ENCODE measurements around the gene RCOR3.
A peak's percentile ranks its signal among the peaks of the same experiment; 100 is the strongest.

Gene RCOR3

DNA sequence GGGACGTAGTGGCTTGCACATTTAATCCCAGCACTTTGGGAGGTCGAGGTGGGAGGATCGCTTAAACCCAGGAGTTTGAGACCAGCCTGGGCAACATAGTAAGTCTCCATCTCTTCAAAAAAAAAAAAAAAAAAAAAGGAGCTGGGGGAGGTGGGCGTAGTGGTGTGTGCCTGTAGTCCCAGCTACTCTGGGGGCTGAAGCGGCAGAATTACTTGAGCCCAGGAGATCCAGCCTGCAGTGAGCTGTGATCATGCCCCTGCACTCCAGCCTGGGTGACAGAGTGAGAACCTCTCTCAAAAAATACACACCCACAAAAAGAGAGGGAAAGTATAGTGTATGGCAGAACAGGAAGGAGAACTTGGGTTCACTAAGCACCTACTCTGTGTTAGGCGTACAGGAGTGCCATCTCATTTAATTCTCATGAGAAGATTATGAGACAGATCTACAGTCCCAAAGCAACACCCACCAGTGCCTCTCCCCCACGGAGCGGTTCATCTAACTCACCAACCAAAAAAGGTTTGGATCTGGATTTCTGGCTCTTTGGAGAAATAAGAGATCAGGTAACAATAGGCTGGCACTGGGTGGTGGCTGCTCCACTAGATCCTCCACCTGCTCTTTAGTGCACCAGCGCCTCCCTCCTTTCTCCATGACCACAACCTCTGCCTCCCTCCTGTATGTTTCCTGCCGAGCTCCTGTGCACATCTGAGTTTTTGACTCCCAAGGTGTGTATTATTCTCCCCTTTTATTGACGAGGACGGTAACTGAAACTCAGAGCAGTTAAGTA is 66.0 kb downstream of the RCOR3 start:
- DNase-seq (ENCODE audit: low spot score), result no peak

DNA sequence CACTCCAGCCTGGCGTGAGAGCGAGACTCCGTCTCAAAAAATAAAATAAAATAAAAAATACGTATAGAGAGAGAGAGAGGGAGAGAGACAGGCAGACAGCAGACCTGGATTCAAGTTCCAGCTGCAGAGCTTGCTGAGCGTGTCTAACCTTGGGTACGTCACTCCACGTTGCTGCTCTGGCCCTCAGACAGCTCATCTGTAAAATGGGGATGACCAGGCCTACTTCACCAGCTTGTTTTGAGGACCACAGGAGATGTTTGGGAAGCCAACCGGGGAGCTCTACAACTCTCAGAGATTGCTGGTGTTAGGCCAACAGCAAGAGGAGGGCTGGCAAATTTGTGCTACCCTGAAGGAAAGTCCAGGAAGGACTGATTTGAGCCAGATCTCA is 67.0 kb downstream of the RCOR3 start:
- DNase-seq (ENCODE audit: low spot score), result no peak

DNA sequence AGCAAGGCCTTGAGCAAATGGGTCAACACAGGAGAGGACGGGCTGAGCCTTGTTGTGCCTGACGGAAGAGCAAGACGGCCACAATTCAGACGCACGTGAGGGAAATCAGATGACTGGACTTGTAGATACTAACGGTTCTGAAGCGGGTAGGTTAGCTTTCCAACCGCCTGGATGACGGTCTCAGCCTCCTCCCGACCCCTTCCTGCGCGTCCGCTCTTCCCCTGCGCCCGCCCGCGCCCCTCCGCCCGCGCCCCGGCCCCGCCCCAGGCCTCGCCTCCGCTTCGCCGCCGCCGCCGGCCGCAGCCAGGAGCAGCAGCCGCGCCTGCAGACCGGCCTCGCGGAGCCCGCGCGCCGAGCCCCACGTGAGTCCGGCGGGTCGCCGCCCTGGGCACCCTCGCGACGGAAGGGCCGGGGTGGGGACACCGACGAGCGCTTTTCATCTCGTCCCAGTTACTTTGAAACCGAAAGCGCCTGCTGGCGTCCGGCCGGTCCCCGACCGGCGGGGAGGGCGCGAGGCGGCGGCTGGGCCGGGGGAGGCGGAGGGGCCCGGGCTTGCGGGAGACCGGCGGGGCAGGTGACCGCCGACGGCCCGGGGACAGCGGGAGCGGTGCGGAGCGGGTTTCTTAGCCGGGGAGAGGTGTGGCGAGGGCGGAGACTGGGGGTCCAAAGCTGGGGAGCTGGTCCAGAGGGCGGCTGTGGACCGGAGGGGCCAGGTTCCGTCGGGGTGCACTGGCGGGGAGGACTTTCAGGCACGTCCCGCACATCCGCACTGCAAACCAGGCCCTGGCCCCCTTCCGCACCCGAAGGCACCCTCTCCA is 67.6 kb downstream of the RCOR3 start, which contains the start of gene TRAF5:
TSS of gene TRAF5 (plus strand) at position 306 of the 818 bp plus-strand sequence. CDS start 26,407 bp downstream, outside the sequence.
- DNase-seq (ENCODE audit: low spot score), result peak; percentile 36

DNA sequence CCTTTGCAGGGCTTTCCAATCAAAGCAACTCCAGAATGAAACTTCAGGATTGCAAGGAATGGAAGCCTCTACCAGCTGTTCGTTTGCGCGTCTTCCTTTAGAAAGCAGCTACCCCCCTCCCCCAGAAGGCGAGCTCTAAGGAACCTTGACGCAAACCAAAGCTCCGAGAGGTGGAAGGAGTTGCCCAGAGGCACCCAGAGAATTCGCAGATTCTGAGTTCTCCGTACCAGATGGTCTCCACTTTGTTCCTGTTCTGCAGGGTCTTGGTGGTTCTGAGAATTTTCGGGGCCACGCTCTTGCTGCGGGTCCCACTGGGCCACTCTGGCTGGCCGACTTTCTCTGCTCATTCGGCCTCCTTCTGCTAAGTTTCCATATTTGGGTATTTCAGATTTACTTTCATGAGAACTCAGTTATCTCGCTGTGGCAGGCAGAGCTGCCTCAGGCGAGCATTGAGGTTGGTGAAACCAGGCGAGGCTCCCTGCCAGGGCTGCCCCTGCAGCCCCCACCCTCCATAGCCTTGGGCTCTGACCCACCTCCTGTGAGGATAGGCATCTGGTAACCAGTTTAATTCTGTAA is 68.3 kb downstream of the RCOR3 start:
- DNase-seq (ENCODE audit: low spot score), result peak; percentile 16

DNA sequence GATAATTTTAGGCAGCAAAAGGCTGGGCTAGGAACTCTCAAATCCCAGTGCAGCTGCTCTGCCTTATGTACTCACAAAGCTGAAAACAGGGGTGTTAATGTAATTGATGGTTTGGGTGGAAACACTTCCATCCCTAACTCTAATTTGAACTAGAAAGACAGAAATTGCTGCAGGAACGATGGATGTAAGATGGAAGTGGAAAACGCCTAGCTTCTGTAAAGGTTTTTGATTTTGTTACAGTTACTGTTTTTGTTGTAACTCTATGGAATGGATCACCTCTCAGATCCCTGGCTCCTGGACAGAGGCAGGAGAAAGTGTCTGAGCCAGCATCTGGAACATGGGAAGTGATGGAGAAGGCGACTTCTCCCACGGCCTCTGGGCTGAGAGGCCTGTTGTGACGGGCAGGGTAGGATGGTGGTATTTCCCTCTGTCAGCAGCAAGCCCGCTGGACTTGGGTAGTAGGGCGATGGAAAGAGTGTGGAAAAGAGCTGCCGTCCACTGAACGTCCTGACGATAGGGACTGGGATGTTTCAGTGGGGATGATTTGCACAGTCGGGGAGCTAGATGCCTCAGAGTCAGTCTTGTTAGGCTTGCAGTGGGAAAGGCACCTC is 69.0 kb downstream of the RCOR3 start:
- DNase-seq (ENCODE audit: low spot score), result no peak

DNA sequence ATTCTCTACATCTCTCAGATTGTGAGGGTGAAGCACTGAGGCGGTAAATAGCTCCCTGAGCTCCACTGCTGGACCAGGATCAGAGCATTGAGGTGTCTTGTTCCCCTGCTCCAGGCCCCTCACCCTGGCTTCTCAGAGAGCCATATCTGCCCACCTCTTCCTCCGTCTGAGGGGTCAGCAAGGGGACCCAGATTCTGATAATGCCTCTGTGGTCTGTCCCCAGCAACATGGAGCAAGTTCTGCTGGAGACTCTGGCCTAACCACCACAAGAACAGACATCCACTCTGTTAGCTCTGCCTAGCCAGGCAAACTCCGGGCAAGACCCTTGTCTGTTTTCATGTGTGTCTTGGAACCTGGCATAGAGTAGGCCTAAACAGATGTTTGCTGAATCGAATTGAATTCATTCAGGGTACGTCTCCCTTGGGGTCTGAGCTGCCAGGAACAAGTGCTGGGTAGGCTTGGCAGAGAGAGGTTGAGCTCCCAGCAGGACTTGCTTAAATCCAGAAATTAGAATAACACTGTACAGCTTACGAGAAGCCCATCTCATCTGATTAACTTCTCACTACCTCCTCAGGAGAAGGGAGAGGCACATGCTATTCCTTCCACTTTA is 69.8 kb downstream of the RCOR3 start:
- DNase-seq (ENCODE audit: low spot score), result no peak

DNA sequence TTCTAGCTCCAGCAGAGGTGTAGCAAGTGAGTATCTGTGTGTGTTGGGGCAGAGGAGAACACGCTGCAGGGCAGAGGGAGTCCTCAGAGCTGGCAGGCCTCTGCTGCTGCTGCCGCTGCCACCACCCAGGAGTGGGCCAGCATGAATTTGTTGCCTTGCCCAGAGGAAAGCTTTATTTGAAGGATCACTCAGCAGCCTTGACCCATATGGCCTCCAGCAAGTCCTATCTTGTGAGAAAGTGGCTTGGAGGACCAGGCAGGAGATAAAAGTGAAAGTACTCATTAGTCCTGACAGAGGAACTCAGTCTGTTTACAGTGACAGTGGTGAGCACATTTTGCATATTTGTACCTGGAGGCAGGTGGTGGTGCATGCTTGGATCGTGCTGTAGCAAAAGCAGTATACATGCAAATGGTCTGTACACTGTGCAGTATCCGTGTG is 70.6 kb downstream of the RCOR3 start:
- DNase-seq (ENCODE audit: low spot score), result no peak

DNA sequence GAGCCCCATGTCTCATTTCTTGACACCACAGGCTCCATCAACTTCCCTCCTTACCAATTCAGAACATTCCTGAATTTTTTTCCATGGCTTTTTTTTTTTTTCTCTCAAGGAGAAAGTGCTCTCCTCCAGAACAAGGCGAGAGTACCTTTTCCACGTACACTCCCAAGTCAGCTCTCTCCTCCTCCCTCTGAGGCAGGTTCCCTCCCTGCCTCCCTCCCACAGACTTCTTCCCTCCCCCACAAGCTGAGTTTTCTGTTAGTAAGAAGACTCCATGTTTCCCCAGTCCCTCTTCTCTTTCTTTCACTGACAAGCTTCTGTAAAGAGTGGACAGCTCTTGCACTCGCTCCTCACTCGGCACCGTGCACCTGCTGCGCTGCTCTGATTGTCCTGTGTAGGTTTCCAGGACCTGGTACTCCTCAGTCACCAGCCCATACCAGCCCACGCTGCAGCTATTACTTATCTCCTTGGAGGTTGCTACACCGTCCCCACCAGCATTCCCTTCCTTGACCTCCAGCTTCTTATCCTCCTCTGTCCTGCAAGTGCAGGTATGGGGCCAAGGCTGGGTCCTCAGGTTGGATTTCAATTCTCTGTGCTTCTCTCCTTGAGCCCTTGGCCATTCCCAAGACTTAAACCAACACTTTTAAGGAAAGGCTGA is 71.2 kb downstream of the RCOR3 start:
- no peak for DNase-seq (ENCODE audit: low spot score)

DNA sequence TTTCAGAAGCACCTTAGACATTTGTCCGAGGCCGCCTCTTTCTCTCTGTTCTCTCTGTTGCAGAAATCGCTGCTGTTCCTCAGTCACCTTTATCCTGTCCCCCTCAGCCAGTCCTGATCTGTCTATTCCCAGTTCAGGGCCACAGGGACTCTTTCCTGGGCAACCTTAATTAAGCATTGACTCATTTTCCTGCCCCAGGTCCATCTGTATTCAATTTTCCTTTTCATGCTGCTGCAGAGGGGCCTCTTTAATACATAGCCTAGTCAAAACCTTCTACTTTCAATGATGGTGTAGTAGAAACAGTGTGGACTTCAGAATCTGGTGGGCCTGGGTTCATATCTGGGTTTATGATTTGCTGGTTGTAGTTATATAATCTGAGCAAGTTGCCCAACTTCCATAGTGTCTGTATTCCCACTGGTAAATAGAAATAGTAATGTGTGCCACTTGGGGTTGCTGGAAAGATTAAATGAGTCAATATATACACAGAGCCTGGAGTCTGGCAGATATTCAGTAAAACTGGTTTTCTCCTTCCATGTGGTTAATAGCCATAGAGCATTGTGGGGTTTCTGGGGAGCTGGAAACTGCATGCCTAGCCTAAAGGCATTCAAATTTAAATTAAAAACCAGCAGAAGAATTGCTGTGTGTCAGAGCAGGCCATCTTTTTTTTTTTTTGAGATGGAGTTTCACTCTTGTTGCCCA is 72.0 kb downstream of the RCOR3 start:
- no peak for DNase-seq (ENCODE audit: low spot score)

DNA sequence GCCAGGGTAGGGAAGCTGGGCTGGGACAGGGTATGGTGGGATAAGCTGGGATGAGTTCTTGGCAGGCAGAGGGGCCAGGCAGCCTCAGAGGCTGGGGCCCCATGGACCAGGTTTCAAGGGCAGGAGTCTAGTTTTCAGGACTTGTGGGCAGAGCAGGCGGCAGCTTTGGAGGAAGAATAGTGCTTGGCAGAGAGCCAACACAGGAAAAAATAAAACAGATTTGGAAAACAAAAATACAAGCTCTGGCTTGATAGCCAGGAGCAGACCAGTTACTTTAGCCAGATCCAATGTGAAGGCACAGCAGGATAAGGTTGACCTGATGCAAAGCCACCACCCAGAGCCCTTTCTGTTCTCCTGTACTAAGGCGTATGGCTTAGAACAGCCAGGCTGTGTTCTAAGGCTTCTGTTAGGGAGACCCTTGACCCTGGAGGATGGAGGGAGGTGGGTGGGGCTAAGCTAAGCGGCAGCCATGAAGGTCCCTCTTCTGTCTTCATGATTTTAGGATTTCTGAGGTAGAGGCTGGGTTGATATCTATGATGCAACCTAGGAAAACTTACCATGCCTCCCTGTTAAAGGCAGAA is 73.0 kb downstream of the RCOR3 start:
- no peak for DNase-seq (ENCODE audit: low spot score)

DNA sequence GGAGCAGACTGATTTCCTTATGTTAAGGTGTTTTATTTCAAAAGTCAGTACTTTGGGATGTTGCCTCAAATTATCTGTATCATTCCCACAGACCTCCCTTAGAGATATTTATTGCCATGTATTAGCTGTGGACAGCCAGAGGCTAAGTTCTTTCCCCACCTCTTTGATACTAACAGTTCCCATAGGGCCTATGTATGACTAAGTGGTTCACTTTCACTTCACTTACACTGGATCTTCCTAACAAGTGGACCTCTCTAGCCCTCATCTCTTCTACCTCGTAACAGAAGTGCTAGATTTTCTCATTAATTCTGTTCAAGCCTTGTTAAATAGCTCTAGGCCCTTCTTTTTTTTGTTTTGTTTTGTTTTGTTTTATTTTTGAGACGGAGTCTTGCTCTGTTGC is 73.7 kb downstream of the RCOR3 start:
- no peak for DNase-seq (ENCODE audit: low spot score)

DNA sequence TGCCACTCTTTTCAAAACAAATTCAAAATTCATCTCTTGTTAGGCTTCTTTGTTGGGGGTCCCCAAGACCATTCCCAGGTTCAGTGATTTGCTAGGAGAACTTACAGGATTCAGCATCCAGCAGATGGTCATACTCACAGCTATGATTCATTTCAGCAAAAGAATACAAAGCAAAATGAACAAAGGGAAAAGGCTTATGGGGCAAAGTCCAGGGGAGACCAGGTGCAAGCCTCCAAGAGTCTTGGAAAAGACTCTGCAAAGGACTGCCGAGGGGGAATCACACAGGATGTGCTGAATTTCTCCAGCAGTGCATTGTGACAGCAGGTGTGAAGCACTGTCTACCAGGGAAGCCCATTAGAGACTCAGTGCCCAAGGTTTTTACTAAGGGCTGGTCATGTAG is 74.7 kb downstream of the RCOR3 start:
- peak; percentile 51 for DNase-seq (ENCODE audit: low spot score)

DNA sequence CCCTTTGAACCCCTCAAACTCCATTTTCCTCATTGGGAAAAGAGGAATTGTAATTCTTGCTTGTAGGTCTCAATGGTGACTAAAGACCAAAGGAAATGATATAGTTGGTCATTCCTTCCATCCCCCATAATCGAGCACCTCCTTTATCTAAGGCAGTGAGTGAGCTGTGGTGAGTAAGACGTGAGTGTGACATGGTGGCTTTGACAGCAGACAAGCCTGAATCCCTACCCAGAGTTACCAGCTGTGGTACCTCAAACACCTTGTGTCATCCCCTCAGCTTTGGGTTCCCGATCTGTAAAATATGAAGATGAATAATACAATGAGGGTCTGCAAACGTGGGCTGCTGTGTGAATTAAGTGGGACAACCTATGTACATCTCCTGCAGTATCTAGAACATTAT is 75.8 kb downstream of the RCOR3 start:
- DNase-seq (ENCODE audit: low spot score), result no peak

DNA sequence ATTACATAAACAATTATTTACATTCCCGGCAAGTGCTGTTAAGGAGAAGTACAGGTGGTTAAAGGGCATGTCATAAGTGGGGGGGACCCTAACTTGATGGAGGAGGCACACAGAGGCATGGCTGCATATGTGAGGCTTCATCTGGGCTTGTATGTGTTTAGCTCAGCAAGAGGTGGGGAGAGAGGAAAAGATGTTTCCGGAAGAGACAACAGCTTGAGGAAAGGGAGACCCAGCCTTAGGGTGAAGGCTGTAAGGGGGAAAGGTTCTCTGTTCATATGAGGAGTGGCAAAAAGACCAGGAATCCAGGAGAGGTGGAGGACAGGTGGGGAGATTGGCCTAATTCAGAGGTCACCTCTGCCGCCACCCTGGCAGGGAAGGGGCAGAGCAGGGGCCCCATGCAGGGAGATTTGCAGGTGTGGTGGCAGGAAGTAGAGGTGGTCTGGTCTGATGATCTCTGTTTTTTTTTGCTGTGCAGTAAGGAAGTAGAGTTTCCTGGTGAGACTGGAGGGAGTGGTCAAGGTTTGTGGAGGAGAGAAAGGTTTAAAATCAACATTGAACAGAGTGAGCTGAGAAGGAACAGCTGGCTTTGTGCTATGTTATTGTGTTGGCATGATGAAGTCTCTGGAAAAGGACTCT is 76.5 kb downstream of the RCOR3 start:
- DNase-seq (ENCODE audit: low spot score), result peak; percentile 17

DNA sequence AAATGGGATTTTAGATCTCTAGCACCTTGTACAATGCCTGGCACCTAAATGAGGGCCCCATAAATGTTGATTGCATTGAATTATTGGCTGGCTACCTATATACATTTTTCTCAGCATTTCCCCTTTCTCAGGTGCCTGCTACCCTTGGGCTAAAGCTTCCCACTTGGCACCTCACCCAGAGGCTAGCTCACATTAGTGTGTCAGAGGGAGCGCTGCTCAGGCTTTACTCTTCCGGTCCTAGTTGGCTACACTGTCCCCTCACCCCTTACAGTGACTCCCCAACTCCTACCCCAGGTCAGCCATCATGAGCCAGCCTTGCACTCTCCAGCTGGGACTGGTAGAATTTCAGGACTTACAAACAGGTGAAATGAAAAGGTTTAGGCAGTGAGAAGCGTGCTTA is 77.0 kb downstream of the RCOR3 start:
- no peak for DNase-seq (ENCODE audit: low spot score)

DNA sequence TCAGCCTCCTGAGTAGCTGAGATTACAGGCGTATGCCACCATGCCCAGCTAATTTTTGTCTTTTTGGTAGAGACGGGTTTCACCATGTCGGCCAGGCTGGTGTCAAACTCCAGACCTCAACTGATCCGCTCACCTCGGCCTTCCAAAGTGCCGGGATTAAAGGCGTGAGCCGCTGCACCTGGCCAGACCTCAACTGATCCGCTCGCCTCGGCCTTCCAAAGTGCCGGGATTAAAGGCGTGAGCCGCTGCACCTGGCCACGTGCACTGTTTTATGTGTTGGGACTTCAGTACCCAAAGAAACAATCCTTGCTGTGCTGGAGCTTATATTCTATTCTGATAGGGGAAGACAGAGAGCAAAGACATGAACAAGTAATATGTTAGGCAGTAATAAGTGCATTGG is 77.6 kb downstream of the RCOR3 start:
- DNase-seq (ENCODE audit: low spot score), result no peak

DNA sequence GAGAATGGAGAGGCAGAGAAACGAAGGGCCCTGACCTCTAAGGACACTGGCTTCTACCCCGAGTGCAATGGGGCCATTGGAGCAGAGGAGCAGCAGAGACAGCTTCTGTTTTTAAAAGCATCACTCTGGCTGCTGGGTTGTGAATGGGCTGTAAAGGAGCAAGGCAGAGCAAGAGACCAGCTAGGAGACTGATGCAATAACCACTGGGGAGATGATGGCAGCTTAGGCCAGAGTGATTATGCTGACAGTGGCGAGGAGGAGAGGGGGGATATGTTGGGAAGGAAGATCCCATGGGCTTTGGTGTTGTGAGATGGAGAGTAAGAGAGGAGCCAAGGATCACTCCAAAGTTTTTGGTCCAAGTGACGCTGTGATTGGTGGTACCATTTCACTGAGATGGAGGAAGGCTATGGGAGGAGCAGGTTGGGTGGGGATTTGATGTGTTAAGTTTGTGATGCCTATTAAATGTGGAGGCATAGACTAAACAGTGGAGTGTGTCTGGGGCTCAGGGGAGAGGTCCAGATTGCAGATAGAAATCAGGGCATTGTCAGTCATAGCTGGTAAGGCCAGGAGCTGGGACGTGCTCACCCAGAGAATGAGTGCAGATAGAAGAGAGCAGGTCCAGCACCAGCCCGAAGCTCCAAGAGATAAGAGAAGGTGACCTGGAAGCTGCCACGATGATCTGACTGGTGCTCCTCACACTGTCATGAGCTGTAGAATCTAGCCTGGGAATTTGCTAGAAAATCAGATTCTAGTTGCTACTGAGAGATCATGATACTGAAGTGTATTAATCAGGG is 78.5 kb downstream of the RCOR3 start:
- DNase-seq (ENCODE audit: low spot score), result no peak

DNA sequence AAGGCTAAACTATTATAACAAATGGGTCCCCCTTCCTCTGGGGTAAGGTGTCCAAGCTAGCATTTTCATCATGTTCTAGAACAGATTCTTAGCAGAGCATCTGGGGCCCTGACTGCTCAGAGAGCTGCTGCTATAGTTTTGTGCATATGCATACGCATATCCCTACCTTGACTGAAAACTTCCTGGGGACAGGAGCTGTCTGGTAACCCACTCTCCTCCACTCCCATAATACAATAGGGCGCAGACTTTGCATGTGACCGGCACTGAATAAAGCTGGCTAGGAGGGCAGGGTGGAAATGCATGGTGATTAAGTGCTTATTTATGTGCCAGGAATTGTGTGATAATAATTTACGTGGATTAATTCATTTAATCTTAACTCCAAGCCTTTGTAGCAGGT is 79.1 kb downstream of the RCOR3 start:
- DNase-seq (ENCODE audit: low spot score), result no peak

DNA sequence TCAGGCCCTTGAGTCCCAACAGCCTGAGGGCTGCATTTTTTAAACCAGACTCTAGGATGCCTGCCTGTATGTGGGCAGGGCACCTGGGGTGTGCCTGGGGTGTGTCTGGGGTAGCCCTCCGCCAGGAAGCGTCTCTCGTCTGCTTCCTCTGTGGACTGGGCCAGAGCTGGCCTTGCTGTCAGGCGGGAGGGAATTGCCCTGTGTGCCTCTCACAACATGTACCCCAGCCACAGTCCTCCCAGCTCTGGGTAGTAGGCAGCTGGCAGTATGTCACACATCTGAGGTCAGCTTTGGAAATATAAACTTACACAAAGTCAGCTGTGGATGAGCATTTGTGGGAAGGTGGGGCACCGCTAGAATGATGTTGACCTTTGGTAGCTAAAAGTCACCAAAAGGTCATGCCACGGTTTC is 80.5 kb downstream of the RCOR3 start:
- DNase-seq (ENCODE audit: low spot score), result no peak

Measured in LoVo (cell line).